ENCODE results near the gene HOXC9. TPM values are rescaled to one million over a fixed set of nuclear protein-coding genes. Genes with fewer than 3 reads are reported as not detected.

The HOXC9 gene
- total RNA-seq, 1 experiment from 2014 or later, result not detected

DNA sequence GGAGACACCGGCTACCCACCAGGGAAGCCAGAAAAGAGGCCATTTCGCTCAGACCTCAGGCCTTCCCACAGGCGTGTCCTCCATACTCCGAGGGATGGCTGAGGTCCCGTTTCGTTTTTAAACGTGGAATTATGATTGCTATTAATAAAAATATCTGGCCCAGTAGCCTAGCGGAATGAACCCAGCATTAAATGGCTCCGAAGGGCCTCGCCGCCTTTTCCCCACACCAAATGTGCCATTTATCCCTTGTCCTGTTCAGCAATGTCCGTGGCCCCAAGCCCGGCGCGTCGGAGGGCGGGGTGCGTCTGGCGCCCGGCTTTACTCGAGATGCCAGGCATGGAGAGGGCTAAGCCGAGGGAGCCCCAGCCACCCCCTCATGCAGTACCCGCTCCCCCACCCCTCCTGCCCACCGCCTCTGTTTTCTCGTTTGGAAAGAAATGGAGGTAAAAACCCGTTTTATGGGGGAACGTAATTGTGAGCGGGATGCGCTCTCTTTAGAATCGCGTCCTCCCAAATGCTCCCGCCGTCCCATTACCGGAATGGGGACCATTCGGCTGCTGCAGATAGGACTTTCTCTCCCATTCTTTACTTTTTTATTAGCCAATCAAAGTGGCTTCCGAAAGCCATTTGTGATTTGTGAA is 14.5 kb downstream of the HOXC9 start:
- no peak overlapping the region for H2BK15ac ChIP-seq (ENCODE audit: low read depth, low read length)
- H3K4me3 Mint-ChIP-seq, result no peak overlapping the region; a peak in 1 of 5 replicates
- no peak overlapping the region for H3T11ph ChIP-seq (ENCODE audit: low read length)
- no peak overlapping the region for H2AK5ac ChIP-seq (ENCODE audit: insufficient read length, low read length)
- H3K27ac Mint-ChIP-seq, result no peak overlapping the region; a peak in 1 of 7 replicates
- H2BK5ac ChIP-seq (ENCODE audit: insufficient read length, low read length), result no peak overlapping the region
- no CpG with 5 or more reads among the region's 36 CpGs for WGBS (ENCODE audit: extremely low coverage, insufficient read length, low lambda C conversion rate)
- H2BK20ac ChIP-seq (ENCODE audit: low read depth, low read length, poor library complexity, severe bottlenecking), result no peak overlapping the region
- H3K9me3 Mint-ChIP-seq, result peaks cover 0 to 2% of the 10 kb centered on the region in 2 experiments; a peak in 1 of 5 replicates
- no peak overlapping the region for H2BK12ac ChIP-seq (ENCODE audit: insufficient read length, low read depth, low read length)
- H3K9me3 ChIP-seq (ENCODE audit: control insufficient read depth, low read depth, low read length), result no peaks in the 10 kb centered on the region
- no peak overlapping the region for H3K4ac ChIP-seq (ENCODE audit: low read depth, low read length)
- H3K79me2 ChIP-seq (ENCODE audit: insufficient read depth, low read length), result no peaks in the 10 kb centered on the region
- H4K91ac ChIP-seq (ENCODE audit: insufficient read length, low read depth, low read length), result no peak overlapping the region
- H4K5ac ChIP-seq (ENCODE audit: insufficient read length, low read depth, low read length), result no peak overlapping the region
- no peak overlapping the region for H3K18ac ChIP-seq (ENCODE audit: insufficient read length, low read depth, low read length)
- H3K4me1 ChIP-seq (ENCODE audit: insufficient read depth, low read length), result no peaks in the 10 kb centered on the region
- H3K79me1 ChIP-seq (ENCODE audit: insufficient read depth, low read depth, low read length, poor library complexity, severe bottlenecking), result no peaks in the 10 kb centered on the region
- H3K4me1 Mint-ChIP-seq, result peaks cover 10 to 39% of the 10 kb centered on the region in 2 experiments
- H3K23me2 ChIP-seq (ENCODE audit: insufficient read length, low read depth, low read length, poor library complexity, severe bottlenecking), result peaks cover 10% of the 10 kb centered on the region
- H3K23ac ChIP-seq (ENCODE audit: insufficient read length, low read depth, low read length), result no peak overlapping the region
- no peaks in the 10 kb centered on the region for H3K36me3 Mint-ChIP-seq (ENCODE audit: insufficient read depth in 1 of 3, low read depth in 3 of 3)
- no peak overlapping the region for H2AFZ ChIP-seq (ENCODE audit: low read length)
- TF ChIP-seq CTCF (conservative IDR thresholded peaks at IDR 0.05), result no peak
- H4K20me1 ChIP-seq (ENCODE audit: control insufficient read depth, insufficient read depth, insufficient read length), result no peaks in the 10 kb centered on the region
- no peak overlapping the region for H3K27ac ChIP-seq (ENCODE audit: insufficient read length, low read depth, low read length)
- peaks cover 100% of the 10 kb centered on the region for H3K27me3 Mint-ChIP-seq (ENCODE audit: low read depth)
- H3K56ac ChIP-seq (ENCODE audit: insufficient read length, low read depth, low read length), result no peak overlapping the region
- H3K27me3 ChIP-seq (ENCODE audit: insufficient read depth, low read length), result peaks cover 91% of the 10 kb centered on the region
- no peak overlapping the region for H3K4me2 ChIP-seq (ENCODE audit: insufficient read depth, insufficient read length, low read length)
- no peak overlapping the region for H4K8ac ChIP-seq (replicated peaks; ENCODE audit: insufficient read length, low read depth, low read length)
- H3K14ac ChIP-seq (ENCODE audit: insufficient read depth, low read length), result no peak overlapping the region
- no peak for DNase-seq
- no peak overlapping the region for H3K9ac ChIP-seq (ENCODE audit: extremely low read depth, insufficient read length, low read length)
- H2BK120ac ChIP-seq (ENCODE audit: low read depth, low read length, poor library complexity, severe bottlenecking), result no peak overlapping the region
